ENCODE measurements around the gene ACAD11.

DNA sequence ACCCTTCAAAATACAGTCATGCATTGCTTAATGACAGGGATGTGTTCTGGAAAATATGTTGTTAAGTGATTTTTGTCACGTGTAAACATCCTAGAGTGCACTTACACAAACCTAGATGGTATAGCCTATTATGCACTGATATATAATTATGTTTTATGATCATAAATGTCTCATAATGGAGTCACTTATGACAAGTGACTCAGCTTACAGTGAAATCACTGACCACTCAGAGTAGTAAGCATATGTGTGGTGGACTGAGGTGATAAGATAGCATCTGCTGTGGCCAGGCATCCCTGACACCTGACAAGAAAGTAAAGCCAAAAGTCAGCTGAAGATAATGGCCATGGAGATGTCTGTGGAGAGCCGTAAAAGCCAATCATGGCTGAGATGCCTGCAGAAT lies 5.4 kb downstream of the ACAD11 start:
- TF ChIP-seq, protein P1, sequence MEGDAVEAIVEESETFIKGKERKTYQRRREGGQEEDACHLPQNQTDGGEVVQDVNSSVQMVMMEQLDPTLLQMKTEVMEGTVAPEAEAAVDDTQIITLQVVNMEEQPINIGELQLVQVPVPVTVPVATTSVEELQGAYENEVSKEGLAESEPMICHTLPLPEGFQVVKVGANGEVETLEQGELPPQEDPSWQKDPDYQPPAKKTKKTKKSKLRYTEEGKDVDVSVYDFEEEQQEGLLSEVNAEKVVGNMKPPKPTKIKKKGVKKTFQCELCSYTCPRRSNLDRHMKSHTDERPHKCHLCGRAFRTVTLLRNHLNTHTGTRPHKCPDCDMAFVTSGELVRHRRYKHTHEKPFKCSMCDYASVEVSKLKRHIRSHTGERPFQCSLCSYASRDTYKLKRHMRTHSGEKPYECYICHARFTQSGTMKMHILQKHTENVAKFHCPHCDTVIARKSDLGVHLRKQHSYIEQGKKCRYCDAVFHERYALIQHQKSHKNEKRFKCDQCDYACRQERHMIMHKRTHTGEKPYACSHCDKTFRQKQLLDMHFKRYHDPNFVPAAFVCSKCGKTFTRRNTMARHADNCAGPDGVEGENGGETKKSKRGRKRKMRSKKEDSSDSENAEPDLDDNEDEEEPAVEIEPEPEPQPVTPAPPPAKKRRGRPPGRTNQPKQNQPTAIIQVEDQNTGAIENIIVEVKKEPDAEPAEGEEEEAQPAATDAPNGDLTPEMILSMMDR (conservative IDR thresholded peaks at IDR 0.05; ENCODE audit: low read length): no peak
- TF ChIP-seq EZH2phosphoT487 (IDR thresholded peaks at IDR 0.05; ENCODE audit: borderline replicate concordance, low read depth, low read length): no peak

Data from OCI-LY7 (cell line).